Panc1 (cell line): ENCODE data around the gene MMP10. TPM values are rescaled to one million over a fixed set of nuclear protein-coding genes. Genes with fewer than 3 reads are reported as not detected.

Source experiments
- ATAC-seq: fragments of 200-7000 bp; cut with Tn5 transposase; 2 replicates; pipeline ENCODE4 v1.9.1; 2020; ENCODE audit warnings: mild to moderate bottlenecking, moderate library complexity
- BruUV-seq: library from RNA; stranded (reverse); fragments of 400-500 nt; replicated peaks from 2 replicates; lab custom pipeline; 2021; lab: Mats Ljungman, UMichigan
- CTCF ChIA-PET: fragments of 300-600 bp; sonication (Branson Sonifier 250); formaldehyde crosslinking; loops from one replicate; lab custom pipeline; 2022; ENCODE audit warnings: antibody characterized with exemption; lab: Charles Lee
- POLR2A ChIA-PET: fragments of 300-600 bp; sonication (Branson Sonifier 250); formaldehyde crosslinking; loops from one replicate; lab custom pipeline; 2022; ENCODE audit warnings: antibody characterized with exemption; lab: Charles Lee
- DNase-seq: peaks from one replicate; pipeline ENCODE4 v3.0.0-alpha.2; 2010; ENCODE audit warnings: low read depth, low spot score
- H3K27ac ChIP-seq: 2 replicates; pipeline ENCODE4 v1.5.1; 2011; ENCODE audit warnings: mild to moderate bottlenecking, low read length, inconsistent platforms
- H3K27me3 ChIP-seq: fragments of 200-500 bp; sonication (Bioruptor generic); 2 replicates; pipeline ENCODE4 v1.6.0; 2014; ENCODE audit warnings: low read length, inconsistent platforms; ENCODE audit not compliant: control insufficient read depth, insufficient read depth
- H3K36me3 ChIP-seq: fragments of 200-500 bp; sonication (Bioruptor generic); 2 replicates; pipeline ENCODE4 v1.5.1; 2014; ENCODE audit warnings: inconsistent platforms, mild to moderate bottlenecking, low read length, moderate library complexity; ENCODE audit not compliant: control insufficient read depth, insufficient read depth
- H3K4me1 ChIP-seq: 2 replicates; pipeline ENCODE4 v1.5.1; 2011; ENCODE audit warnings: inconsistent platforms, mild to moderate bottlenecking, low read length, moderate library complexity; ENCODE audit not compliant: control insufficient read depth, insufficient read depth
- H3K4me3 ChIP-seq, 2 experiments: 2 replicates each; pipeline ENCODE4 v1.5.1; 2011 to 2012; ENCODE audit warnings: low read depth in 2 of 2, low read length in 2 of 2, mild to moderate bottlenecking in 2 of 2, inconsistent platforms in 1 of 2, moderate library complexity in 1 of 2
- H3K9me3 ChIP-seq: fragments of 200-500 bp; sonication (Bioruptor generic); 2 replicates; pipeline ENCODE4 v1.5.1; 2014; ENCODE audit warnings: low read depth, mild to moderate bottlenecking, inconsistent platforms, low read length, moderate library complexity; ENCODE audit not compliant: control insufficient read depth, insufficient read depth
- CTCF ChIP-seq: fragments of 450-650 bp; IDR thresholded peaks from 2 replicates; pipeline ENCODE4 v1.5.1; 2017; ENCODE audit warnings: mild to moderate bottlenecking
- POLR2AphosphoS5 ChIP-seq: IDR thresholded peaks from 2 replicates; pipeline ENCODE4 v1.6.1; 2012; ENCODE audit warnings: mild to moderate bottlenecking, low read depth, low read length, moderate library complexity
- REST ChIP-seq, 2 experiments: IDR thresholded peaks; 2 replicates each; pipeline ENCODE4 v1.6.1; 2011 to 2012; ENCODE audit warnings: low read depth in 2 of 2, control low read depth in 1 of 2, low read length in 1 of 2, mild to moderate bottlenecking in 1 of 2, moderate library complexity in 1 of 2; ENCODE audit not compliant: insufficient read depth in 1 of 2
- SIN3A ChIP-seq: IDR thresholded peaks from 2 replicates; pipeline ENCODE4 v1.6.1; 2012; ENCODE audit warnings: low read depth, mild to moderate bottlenecking, low read length, moderate library complexity, borderline replicate concordance; ENCODE audit not compliant: insufficient read depth
- TCF7L2 ChIP-seq: IDR thresholded peaks from 2 replicates; pipeline ENCODE4 v1.6.1; 2011; ENCODE audit warnings: mild to moderate bottlenecking, low read depth, low read length, inconsistent platforms
- in situ Hi-C: cut with HindIII; loops from 2 replicates; pipeline ENCODE4 v1.10.0; 2016; ENCODE audit warnings: low sequenced_read_pairs, low pct_unique_long_range_greater_than_20kb
- intact Hi-C: fragments of 100-400 bp; cut with micrococcal nuclease; formaldehyde crosslinking; loops from one replicate; pipeline ENCODE4 v1.10.0; 2022; ENCODE audit not compliant: unreplicated experiment
- total RNA-seq: library from RNA; stranded (reverse); gene quantifications from one replicate; pipeline ENCODE4 v1.2.1, GENCODE V29; 2021; ENCODE audit not compliant: unreplicated experiment

Gene MMP10
- total RNA-seq, 1 experiment from 2014 or later: not detected

GRCh38 chr11:102794382-102794781 is 14.0 kb upstream of the MMP10 start:
- H3K27ac ChIP-seq: no peak overlapping the region
- H3K9me3 ChIP-seq: no peaks in the 10 kb centered on the region
- ChIA-PET CTCF (no interaction called here), POLR2A (no interaction called here)
- H3K36me3 ChIP-seq: no peaks in the 10 kb centered on the region
- H3K27me3 ChIP-seq: peaks cover 6% of the 10 kb centered on the region; the same call in 1 of the 2 replicates
- peak; percentile 73; the same call in 1 of the 2 replicates for ATAC-seq
- TF ChIP-seq REST (IDR thresholded peaks at IDR 0.05; ENCODE audit: insufficient read depth in 1 of 2, low read depth in 2 of 2, low read length in 1 of 2) (no peak), CTCF (peak; percentile 68)
- in situ Hi-C loops: no loop called here
- no peak overlapping the region for H3K4me3 ChIP-seq
- DNase-seq: no peak
- no peaks in the 10 kb centered on the region for H3K4me1 ChIP-seq
- BruUV-seq: no TSS peak
- intact Hi-C loops: no loop called here

GRCh38 chr11:102793677-102794290 is 13.4 kb upstream of the MMP10 start:
- Histone ChIP-seq H3K4me3 (no peak overlapping the region), H3K9me3 (no peaks in the 10 kb centered on the region), H3K4me1 (no peaks in the 10 kb centered on the region), H3K36me3 (no peaks in the 10 kb centered on the region), H3K27ac (no peak overlapping the region), H3K27me3 (peaks cover 6% of the 10 kb centered on the region; the same call in 1 of the 2 replicates)
- CTCF ChIA-PET: no interaction called here
- DNase-seq: no peak
- TF ChIP-seq REST (IDR thresholded peaks at IDR 0.05; ENCODE audit: insufficient read depth in 1 of 2, low read depth in 2 of 2, low read length in 1 of 2) (no peak), SIN3A (no peak), POLR2AphosphoS5 (no peak), TCF7L2 (no peak), CTCF (no peak)
- intact Hi-C loops (no loop called here), in situ Hi-C loops (no loop called here)
- POLR2A ChIA-PET: no interaction called here
- no TSS peak for BruUV-seq
- ATAC-seq: no peak
